Body of pancreas (tissue), 4 donors: ENCODE data around the gene ISL2.

Experiments used
- POLR2A ChIP-seq, 3 donors: fragments of 450-650 bp; IDR thresholded peaks; one replicate each; pipeline ENCODE4 v1.6.1; 2016; ENCODE audit warnings: antibody characterized with exemption in 3 of 3, mild to moderate bottlenecking in 2 of 3
- TF ChIP-seq, protein P1 (sequence below), 7 experiments: fragments of 450-650 bp in 4 of 7; fragments of 200-600 bp in 3 of 7; sonication (generic) in 3 of 7; IDR thresholded peaks; one replicate each; pipeline ENCODE4 v1.5.1; 2016 to 2019; ENCODE audit warnings: antibody characterized with exemption in 7 of 7

DNA sequence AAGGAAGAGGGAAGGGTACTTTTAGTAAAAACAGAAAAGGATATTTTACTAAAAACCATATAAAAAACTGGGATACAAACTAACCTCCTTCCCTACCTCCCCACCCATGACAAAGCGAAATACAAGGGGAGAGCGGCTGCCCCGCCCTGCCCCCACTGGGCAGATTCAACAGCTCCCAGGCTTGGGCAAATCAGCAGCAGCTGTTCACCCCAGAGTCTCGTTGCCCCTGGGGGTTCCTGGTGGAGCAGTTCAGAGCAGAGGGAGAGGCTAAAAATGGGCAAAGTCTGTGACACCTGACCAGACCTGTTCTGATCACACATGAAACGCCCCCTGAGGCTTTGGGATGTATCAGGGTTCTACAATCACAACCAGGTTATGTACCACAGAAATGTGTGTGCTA, 22.8 kb upstream of the ISL2 start:
- TF ChIP-seq POLR2A (IDR thresholded peaks at IDR 0.05): no peak
- TF ChIP-seq, protein P1, sequence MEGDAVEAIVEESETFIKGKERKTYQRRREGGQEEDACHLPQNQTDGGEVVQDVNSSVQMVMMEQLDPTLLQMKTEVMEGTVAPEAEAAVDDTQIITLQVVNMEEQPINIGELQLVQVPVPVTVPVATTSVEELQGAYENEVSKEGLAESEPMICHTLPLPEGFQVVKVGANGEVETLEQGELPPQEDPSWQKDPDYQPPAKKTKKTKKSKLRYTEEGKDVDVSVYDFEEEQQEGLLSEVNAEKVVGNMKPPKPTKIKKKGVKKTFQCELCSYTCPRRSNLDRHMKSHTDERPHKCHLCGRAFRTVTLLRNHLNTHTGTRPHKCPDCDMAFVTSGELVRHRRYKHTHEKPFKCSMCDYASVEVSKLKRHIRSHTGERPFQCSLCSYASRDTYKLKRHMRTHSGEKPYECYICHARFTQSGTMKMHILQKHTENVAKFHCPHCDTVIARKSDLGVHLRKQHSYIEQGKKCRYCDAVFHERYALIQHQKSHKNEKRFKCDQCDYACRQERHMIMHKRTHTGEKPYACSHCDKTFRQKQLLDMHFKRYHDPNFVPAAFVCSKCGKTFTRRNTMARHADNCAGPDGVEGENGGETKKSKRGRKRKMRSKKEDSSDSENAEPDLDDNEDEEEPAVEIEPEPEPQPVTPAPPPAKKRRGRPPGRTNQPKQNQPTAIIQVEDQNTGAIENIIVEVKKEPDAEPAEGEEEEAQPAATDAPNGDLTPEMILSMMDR (IDR thresholded peaks at IDR 0.05): no peak
